ENCODE measurements around the gene CHRM2.

DNA sequence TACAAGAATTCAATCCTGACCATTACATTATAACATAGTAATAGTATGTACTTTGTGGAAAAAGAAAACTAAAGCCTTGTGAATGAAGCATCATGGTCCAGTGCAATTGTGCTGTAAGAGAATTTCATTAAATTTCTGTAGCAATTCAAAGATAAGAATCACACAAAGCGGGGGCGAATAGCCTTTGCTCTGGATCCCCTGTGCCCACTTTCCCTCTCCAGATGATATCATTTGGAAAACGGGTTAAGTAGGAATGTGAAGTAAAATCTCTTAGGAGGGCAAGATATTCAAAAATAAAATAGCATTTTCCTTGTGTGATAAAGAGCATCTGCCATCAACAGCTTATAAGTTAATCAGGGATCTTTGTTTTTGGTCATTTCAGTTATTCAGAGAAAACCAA lies 177.1 kb downstream of the CHRM2 start:
- TF ChIP-seq, protein P1, sequence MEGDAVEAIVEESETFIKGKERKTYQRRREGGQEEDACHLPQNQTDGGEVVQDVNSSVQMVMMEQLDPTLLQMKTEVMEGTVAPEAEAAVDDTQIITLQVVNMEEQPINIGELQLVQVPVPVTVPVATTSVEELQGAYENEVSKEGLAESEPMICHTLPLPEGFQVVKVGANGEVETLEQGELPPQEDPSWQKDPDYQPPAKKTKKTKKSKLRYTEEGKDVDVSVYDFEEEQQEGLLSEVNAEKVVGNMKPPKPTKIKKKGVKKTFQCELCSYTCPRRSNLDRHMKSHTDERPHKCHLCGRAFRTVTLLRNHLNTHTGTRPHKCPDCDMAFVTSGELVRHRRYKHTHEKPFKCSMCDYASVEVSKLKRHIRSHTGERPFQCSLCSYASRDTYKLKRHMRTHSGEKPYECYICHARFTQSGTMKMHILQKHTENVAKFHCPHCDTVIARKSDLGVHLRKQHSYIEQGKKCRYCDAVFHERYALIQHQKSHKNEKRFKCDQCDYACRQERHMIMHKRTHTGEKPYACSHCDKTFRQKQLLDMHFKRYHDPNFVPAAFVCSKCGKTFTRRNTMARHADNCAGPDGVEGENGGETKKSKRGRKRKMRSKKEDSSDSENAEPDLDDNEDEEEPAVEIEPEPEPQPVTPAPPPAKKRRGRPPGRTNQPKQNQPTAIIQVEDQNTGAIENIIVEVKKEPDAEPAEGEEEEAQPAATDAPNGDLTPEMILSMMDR (conservative IDR thresholded peaks at IDR 0.05; ENCODE audit: low read length), result no peak
- no peak for TF ChIP-seq EZH2phosphoT487 (IDR thresholded peaks at IDR 0.05; ENCODE audit: borderline replicate concordance, low read depth, low read length)
